Measurements from ENCODE around the gene PGRMC2.
A peak's percentile ranks its signal among the peaks of the same experiment; 100 is the strongest.

Gene PGRMC2, protein sequence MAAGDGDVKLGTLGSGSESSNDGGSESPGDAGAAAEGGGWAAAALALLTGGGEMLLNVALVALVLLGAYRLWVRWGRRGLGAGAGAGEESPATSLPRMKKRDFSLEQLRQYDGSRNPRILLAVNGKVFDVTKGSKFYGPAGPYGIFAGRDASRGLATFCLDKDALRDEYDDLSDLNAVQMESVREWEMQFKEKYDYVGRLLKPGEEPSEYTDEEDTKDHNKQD
- 36.2 reads per million, percentile 61 among the genes with 10 or more reads in this experiment for total RNA-seq

DNA sequence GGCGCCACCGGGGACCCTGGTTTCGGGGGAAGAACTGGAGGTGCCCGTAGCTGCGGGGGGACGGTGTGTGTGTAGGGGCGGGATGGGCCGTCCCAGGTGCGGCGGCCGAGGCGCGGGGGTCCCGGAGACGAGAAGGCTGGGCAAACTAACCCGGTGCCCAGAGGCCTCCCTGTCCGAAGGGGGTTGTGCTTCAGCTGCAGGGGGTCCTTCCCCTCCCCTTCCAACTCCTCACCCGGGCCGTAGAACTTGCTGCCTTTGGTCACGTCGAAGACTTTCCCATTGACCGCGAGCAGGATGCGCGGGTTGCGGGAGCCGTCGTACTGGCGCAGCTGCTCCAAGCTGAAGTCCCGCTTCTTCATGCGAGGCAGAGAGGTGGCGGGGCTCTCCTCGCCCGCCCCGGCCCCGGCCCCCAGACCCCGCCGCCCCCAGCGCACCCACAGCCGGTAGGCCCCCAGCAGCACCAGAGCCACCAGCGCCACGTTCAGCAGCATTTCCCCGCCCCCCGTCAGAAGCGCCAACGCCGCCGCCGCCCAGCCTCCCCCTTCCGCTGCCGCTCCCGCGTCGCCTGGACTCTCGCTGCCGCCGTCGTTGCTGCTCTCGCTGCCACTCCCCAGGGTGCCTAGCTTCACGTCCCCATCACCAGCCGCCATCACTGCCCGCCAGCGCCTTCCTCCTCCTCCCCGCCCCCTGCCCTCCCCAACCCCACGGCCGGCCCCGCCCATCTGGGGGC, at the start of gene PGRMC2:
PGRMC2 (minus strand) TSS at position 673 of the 730 bp plus-strand sequence; CDS start at position 650, 23 bp downstream.
- no peak for DNase-seq

DNA sequence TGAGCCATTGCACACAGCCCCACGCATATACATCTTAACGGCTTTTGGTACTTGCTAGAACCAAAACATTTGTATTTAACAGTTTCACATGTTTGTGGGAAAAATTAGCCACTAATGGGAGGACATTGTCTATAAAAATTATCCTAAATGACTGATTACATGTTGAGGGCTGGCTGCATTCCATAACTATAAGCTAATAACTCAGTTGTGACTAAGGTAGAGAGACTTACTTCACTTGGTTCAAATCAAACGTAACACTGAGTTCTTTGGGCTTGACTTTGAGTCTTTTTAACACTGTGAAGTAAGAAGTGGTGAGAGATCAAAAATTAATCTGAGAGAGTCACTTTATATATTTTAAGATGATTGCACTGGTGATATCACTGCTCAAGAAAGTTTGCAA, 47.9 kb upstream of the PGRMC2 start:
- DNase-seq = no peak

DNA sequence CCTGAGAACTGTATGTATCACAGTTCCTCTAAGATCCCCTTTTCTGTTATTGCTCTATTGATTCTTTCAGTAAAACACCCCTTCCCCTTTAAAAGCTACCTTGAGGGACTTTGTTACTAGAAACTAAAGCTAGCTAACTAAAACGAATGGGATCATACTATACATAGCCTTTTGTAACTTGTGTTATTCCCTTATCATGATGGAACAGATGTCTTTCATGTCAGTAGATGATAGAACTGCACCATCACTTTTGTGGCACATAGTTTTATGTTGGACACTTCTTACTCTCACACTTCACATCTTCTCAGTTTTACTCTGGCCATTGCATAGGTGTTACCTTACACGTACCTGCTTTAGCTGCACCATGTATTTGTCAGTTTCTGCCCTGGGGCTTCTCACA, 46.6 kb upstream of the PGRMC2 start:
- DNase-seq = no peak

DNA sequence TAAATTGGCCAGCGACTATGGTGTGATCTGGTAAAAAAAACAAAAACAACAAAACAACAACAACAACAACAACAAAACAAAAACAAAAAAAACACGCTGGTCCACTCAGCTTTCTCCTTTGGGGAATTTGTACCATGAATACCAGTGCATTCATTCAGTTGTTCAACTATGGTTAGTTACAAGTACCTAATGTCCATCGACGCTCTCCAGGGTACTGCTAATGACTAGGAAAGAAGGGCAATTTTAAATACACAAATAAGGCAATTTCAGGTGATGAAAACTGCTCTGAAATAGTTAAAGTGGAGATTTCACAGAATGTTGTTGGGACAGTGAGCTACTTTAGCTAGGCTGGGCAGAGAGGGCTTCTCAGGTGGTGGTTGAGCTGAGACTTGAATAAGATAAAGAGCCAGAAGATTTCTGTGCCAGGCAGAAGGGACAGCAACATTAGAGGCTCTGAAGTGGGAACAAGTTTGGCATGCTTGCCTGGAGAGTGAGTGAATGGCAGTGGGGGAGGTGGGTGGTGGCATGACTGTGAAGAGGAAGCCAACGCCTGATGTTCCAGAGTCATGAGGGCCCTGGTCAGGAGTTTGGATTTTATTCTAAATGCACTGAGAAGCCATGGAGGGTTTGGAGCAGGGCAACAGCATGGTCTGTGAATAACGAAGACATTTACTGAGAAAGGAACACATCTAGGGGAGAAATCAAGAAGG, 45.9 kb upstream of the PGRMC2 start:
- DNase-seq = no peak

DNA sequence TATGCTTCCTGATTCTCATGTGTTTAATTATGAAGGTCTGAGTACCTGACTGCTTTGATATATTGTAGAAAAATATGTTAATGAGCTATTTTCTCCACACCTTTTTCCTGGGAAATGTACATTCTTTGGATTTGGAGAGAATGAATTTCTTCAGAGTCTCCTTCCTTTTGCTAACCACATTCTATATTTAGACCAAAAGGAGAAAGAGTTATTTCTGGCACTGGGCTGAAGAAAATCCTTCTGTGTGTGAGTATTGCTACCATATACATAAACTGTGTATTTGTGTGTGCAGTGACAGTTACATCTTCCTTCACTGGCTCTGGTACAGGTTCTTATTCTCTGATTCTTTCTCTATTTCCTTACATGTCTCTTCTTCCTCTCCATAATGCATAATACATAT, 44.5 kb upstream of the PGRMC2 start:
- no peak for DNase-seq

DNA sequence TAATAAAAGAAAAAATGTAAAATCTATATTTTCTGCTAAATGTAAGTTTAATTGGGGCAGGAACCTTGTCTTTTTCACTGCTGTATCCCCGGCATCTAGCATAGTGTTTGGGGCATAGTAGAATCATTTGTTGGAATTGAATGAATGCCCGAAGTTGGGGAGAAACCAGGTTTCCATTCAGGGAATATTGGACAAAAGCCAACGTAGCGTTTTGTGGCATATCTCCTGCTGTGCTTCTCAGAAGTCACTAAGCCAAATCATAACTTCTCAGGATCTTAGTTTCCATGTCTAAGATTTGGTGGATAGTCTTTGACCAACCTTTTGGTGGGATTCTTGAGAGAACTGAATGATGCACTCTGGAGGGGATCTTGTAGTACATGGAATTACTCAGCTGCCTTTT, 42.0 kb upstream of the PGRMC2 start:
- DNase-seq = no peak

DNA sequence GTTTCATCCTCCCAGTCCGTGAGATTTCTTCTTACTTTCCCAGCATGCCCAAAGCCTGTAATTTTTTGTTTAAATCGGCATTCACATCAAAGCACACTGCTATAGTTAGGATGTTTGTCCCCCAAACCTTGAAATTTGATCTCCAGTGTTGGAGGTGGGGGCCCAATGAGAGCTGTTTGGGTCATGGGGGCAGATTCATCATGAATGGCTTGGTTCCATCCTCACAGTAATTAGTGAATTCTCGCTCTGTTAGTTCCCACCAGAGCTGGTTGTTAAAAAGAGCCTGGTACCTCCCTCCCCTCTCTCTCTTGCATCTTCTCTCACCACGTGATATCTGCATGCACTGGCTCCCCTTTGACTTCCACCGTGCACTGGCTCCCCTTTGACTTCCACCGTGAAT, 40.5 kb upstream of the PGRMC2 start:
- no peak for DNase-seq

DNA sequence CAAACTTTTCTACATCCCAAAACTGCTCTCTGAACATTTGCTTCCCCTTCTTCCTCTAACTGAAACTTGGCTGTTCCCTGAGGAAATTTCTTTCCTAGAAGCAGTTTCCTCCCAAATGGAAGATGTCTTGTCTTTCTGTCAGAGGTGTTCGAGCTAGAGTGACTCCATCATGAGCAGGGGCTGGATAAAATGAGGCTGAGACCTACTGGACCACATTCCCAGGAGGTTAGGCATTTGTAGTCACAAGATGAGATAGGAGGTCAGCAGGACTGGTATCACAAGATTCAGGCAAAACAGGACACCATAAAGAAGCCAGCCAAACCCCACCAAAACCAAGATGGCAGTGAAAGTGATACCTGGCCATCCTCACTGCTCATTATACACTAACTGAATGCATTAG, 35.8 kb upstream of the PGRMC2 start:
- no peak for DNase-seq

DNA sequence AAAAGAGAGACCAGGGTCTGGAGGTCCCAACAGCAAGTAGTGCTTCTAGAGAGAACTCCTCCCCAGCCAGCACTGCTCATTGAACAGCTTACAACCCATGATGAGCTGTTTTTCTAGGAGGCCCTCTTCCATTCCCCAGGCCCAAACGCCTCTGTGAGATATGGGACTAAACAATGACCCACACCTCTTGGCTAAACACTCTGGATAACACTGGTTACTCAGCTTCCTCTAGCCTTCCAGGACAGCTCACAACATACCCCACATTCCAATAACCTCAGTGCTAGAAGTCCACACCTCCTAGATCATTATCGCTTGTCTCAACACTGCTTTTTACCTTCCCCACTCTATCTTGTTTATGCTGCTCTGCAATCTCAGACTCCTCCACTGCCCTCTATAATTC, 35.4 kb upstream of the PGRMC2 start:
- no peak for DNase-seq

DNA sequence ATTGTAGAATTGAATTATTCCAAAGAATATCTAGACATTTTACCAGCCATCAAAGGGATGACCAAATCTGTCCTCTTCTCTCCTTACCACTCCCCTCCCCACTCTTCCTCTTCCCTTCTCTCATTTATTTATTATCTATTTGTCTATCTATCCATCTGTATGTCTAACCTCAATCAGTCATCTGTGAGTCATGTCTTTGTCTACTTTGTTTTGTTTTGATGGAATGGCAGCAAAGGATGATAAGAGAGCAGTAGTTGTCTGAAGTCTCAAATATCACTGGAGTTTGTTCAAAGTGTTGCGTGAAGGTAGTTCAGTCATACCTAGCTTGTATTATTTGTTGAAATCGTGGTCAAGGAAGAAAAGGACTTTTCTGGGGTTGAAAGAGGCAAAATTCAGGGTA, 34.7 kb upstream of the PGRMC2 start:
- DNase-seq = no peak

DNA sequence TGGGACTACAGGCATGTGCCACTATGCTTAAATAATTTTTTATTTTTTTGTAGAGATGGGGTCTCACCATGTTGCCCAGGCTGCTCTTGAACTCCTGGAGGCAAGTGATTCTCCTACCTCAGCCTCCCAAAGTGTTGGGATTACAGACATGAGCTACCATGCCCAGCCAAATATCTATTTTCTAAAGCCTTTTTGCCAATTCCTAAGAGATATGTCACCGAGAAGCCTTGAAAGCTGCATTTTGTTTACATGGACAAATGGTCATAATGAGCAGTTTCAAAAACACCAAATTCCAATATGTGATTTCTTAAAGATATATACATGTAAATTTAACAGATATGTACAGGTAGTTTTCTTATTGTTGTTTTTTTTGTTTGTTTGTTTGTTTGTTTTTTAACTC, 33.0 kb upstream of the PGRMC2 start:
- DNase-seq = no peak

DNA sequence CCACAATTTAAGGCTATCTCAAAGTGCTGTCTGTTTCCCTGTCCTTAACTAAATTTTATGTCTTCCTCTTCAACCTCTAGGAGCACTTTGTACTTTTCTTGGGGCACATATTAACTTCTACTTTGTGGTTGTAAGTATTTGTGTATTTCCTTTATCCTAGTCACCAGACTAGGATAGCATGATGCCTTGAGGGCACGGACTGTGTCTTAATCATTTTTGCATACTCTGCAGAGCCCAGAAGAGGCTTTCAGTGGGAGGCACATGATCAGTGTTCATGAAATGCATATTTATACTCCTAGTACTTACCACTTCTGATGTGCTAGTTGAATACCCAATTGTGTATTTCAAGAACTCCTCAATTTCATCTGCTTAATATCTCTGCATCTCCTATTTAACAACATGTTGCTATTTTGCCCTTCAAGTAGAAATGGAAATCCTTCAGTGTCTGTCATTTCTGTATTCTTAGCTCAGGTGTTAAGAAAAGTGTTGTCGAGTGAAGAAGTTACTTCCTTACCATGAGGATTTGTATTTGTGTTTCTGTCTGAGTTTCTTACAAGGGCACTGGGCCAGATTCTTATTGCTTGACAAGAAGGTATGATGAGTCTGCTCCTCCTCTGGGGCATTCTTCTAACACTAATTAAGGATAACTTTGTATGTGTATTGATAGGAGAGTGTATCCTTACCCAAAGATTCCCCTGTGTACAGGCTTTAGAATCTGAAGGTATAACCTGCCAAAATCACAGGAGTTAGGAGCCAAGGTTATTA, 28.3 kb upstream of the PGRMC2 start:
- DNase-seq = no peak

DNA sequence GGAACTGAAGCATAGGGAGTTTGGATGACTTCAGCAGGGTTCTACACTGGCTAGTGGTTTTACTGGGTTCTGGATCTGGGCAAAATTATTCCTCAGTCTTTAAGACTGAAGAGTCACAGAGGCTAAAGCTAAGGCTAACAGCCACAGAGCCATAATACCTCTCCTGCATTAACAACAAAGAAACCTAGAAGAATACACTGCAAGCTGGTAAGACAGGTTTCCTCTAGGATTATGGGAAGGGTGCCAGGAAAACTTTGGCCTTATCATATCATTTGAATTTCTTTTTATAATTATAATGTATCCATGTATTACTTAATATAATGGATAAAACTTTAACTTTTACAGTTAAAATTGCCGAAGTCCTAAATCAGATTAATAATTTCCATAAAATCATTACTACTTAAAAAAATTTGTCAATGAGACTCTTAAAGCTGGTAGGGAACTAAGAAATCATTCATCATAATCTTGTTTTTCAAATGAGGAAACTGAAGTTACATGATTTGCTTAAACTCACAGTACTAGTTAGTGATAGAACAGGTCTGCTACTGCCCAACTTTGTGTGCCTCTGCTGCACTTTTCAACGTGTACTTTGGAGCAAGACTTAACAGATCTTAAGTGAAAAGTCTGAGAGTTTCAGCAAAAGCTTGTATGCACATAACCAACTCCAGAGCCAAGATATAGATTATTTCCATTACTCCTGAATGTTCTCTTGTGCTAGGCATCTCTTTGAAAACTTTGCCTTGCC, 24.2 kb upstream of the PGRMC2 start:
- no peak for DNase-seq

DNA sequence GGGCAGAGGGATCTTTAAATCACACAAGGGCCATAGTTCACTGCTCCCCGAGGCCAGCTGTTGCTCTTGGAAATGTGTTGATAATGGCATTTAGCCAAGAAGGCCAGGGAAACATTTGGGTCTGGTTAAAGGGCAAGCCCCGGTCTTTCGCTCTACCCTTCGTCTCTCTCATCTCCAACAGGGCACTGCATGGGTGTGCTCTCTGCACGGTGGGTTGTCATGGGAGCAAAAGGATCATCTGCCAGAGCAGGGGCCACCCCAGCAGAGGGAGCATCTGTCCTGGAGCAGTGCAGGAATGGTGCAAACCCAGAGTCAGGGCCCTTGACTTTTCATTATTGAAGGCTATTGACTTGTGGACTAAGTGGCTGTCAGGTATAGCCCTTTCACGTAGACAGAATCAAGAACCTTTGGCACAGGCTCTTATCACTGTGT, 22.7 kb upstream of the PGRMC2 start:
- no peak for DNase-seq

DNA sequence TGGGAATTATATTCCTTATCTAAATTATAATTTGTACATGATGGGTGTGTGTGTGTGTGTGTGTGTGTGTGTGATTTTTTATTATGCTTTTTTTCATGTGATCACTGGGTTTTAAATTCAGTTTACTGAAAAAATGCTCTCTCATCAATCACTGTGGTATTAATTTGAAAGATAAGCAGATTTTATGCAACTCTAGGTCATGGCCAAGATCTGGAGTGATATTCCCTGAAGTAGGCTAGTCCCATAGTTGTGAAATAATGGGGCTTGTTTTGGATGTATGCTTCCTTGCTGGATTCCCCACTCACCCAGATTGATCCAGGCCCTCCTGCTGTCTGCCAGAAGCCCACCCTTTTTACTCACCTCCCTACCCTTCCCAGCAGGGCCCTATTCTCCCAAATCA, 22.0 kb upstream of the PGRMC2 start:
- no peak for DNase-seq

DNA sequence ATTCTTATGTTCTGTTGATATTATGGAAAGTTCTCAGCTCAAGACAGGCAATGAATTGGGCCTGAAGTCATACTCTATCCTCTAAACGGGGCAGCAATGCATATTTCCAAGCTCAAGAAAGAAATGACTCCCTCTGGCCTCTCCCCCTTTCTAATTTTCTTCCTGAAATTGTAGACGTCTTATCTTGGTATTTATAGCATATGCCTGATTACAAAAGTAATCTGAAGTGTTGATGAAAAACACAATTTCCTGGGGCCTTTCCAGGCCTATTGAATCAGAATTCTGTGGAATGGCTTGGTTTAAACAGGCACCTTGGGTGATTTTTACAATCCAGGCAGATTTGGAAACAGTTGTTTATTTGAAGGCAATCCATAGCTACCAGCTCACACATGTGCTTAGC, 21.4 kb upstream of the PGRMC2 start:
- no peak for DNase-seq

DNA sequence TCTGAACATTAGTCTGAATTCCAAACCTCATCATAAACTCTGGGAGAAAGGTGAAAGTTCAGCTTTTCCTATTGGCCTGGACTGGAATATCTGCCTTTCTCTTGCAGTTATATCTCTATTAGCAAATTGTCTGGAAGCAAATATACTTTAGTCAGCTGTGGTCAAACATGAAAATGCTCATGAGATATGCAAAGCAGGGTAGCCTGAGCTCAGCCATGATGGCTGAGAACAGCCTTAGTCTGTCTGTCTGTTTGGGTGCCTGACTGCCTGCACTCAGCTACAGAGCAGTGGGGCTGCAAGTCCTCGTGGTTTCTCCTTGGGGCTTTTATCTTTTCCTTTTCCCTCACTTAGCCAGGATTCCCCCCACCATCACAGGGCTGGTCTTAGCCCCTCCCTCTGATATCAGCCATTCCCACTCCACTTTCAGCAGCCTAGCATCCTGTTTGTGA, 19.5 kb upstream of the PGRMC2 start:
- DNase-seq = no peak

DNA sequence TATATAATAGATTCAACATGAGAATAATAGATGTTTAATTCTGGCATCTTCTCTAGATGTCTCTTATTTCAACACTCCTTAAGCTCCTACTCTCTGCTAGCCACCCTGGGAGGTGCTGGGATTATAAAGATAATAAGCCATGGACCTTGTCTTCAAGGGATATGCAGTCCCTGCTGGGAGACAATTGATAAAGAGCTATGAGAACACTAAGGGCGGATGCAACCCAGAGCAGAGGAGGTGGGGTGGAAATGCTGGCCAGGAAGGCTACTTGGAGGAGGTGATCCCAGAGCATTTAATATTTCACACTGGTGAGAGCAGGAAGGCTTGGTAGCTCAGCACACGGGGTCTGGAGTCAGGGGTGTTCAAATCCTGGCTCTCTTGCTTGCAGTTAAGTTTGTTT, 18.3 kb upstream of the PGRMC2 start:
- DNase-seq = no peak

DNA sequence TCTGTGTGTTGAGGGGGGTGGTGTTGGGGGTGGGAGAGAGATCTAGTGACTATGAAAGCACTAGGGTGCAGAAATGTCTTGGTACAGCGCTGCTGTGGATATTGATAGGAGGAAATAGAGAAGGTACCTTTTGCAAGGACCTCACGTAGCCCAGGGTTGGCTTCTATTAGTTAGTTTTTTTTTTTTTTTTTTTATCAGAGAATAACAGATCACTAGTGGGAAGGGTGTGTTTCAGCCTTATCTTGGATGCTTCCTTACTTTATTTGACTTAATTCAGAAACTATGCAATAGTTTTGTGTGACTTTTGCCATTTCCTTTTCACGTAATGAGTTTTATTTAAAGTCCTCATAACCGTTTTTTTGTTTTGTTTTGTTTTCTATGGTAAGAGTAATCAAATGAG, 16.4 kb upstream of the PGRMC2 start:
- no peak for DNase-seq

DNA sequence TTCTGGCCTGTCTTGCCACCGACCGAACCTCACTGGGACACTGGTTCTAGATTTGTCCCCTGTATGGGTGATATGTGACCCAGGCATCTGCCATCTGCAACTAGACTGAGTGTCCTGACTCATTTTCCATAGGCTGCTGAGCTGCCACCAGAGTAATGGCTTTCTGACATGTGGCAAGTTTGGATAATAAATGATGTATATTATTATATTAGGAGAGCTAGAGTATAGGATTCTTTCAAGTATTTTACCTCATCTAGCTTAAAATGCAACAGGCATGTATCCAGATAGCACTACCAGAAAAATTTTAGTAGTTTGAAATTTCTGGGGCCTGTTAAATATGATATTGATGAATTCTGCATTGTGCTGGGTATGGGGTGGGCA, 15.8 kb upstream of the PGRMC2 start:
- DNase-seq = no peak

DNA sequence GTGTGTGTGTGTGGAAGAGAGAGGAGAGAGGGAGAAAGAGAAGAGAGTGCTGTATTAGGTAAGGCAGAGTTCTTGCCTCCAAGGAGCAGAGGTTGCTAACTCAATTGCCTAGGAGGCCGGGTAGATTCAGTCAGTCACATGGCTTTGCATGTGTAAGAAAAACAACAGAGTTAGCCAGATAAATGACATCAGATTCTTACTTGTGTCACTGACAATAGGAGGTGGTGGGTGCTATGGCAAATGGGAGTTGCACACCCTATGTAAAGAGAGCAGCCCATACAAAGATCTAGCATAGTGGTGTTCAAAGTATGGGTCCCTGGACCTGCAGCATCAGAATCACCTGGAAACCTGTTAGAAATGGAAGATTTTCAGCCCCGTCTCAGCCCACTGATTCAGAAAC, 14.4 kb upstream of the PGRMC2 start:
- no peak for DNase-seq

DNA sequence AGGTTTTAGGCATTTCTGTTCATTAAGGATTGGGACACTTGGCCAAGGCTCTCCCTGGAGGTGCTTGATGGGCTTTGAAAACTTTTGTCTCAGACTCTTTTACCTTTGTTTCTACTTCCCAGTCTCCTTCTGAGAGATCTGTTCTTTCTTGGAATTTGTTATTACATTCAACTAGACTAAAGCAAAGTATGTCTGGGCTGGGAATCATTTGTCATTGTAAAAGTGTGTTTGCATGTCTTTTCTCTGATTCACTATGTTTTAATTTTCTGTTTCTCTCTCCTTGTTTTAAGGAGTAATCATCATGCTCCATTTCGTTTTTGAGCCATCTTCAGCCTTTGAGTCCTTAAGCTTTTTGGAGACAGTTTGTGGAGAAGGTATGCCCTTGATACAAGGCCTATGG, 12.2 kb upstream of the PGRMC2 start:
- no peak for DNase-seq

DNA sequence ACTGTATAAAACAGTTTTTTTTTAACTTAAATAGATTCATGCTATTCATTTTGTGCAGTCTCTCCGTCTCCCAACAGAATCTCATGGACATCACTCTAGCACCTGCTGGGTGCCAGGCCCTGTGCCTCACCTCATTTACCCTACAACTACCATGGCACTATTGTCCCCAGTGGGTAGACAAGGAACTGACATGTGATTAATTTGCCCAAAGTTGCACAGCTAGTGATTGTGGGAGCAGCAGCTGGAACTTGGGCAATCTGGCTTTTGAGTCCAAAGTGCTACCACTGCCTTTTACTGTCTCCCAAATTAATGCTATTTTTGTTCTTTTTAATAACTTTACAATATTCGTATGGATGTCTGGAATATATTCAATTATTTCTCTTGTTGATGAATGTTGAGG, 11.2 kb upstream of the PGRMC2 start:
- no peak for DNase-seq

All from effector CD4-positive, alpha-beta T cell (primary cell).